Upper lobe of left lung (tissue), 6 donors: ENCODE measurements around the gene GDPGP1. TPM values are rescaled to one million over a fixed set of nuclear protein-coding genes. Genes with fewer than 3 reads are reported as not detected.

Experiments
- ATAC-seq, 2 donors: fragments of 200-7000 bp; cut with Tn5 transposase; one replicate each; pipeline ENCODE4 v1.9.1; 2022; ENCODE audit warnings: mild to moderate bottlenecking in 2 of 2, moderate library complexity in 2 of 2; ENCODE audit not compliant: low FRiP score in 2 of 2
- DNase-seq, 2 donors: peaks; one replicate each; pipeline ENCODE4 v3.0.0-alpha.2; 2019 to 2020
- H3K27ac ChIP-seq, 4 donors: fragments of 200-600 bp; sonication (generic); one replicate each; pipeline ENCODE4 v1.5.1; 2016 to 2019
- H3K27me3 ChIP-seq, 4 donors: fragments of 200-600 bp; sonication (generic); one replicate each; pipeline ENCODE4 v1.5.1; 2017 to 2019
- H3K36me3 ChIP-seq, 4 donors: fragments of 200-600 bp; sonication (generic); one replicate each; pipeline ENCODE4 v1.5.1; 2016 to 2019
- H3K4me1 ChIP-seq, 4 donors: fragments of 200-600 bp; sonication (generic); one replicate each; pipeline ENCODE4 v1.5.1; 2018 to 2019
- H3K4me3 ChIP-seq, 4 donors: fragments of 200-600 bp; sonication (generic); one replicate each; pipeline ENCODE4 v1.5.1; 2017 to 2019; ENCODE audit warnings: mild to moderate bottlenecking in 2 of 4, moderate library complexity in 1 of 4
- H3K9me3 ChIP-seq, 4 donors: fragments of 200-600 bp; sonication (generic); one replicate each; pipeline ENCODE4 v1.5.1; 2018 to 2019
- CTCF ChIP-seq, 6 experiments: fragments of 450-650 bp in 4 of 6; fragments of 200-600 bp in 2 of 6; sonication (generic) in 2 of 6; IDR thresholded peaks; one replicate each; pipeline ENCODE4 v1.5.1; 2016 to 2019; ENCODE audit warnings: antibody characterized with exemption in 6 of 6
- EP300 ChIP-seq, 4 donors: sonication (generic); formaldehyde crosslinking; IDR thresholded peaks; one replicate each; pipeline ENCODE4 v1.5.1; 2017; ENCODE audit warnings: antibody characterized with exemption in 4 of 4, control low read depth in 2 of 4
- POLR2A ChIP-seq, 4 donors: fragments of 450-650 bp; IDR thresholded peaks; one replicate each; pipeline ENCODE4 v1.5.1; 2016 to 2017; ENCODE audit warnings: antibody characterized with exemption in 4 of 4, mild to moderate bottlenecking in 2 of 4
- POLR2AphosphoS5 ChIP-seq, 2 donors: sonication (generic); formaldehyde crosslinking; IDR thresholded peaks; one replicate each; pipeline ENCODE4 v1.5.1; 2017; ENCODE audit warnings: antibody characterized with exemption in 2 of 2
- WGBS, 2 donors: methylation state at CpG; one replicate each; pipeline ENCODE4 v1.1.5; 2017 to 2018; 5-methylcytosine and 5-hydroxymethylcytosine counted together
- total RNA-seq, 6 donors: library from RNA; depleted of rRNA in 4 of 6; stranded (reverse); fragments of >200 nt in 4 of 6; gene quantifications; one replicate each; pipeline versions ENCODE4 v1.1.0 to v1.2.1, GENCODE V29; 2016 to 2021
- donor health status: DM: no; HTN: no; CAD: no; lungs with moderate emphysema.
- donor health status: DM: no; HTN: yes; CAD: no; lungs with severe emphysema.

The GDPGP1 gene
- total RNA-seq, 6 donors from 2014 or later, result 7.2 to 27.2 (median 10.3) TPM

- H3K4me3 ChIP-seq, result no peak overlapping the region
- no peaks in the 10 kb centered on the region for H3K27me3 ChIP-seq
- peak overlapping the region in 3 of 4 donors; percentile 67 to 74 (median 68) for H3K27ac ChIP-seq
- H3K9me3 ChIP-seq, result no peaks in the 10 kb centered on the region
- DNase-seq (peak; percentile 64 to 72), ATAC-seq (peak; percentile 70 to 83)
- peaks cover 30 to 56% (median 47%) of the 10 kb centered on the region in 4 donors for H3K4me1 ChIP-seq
- peaks cover 0 to 4% (median 0%) of the 10 kb centered on the region in 4 donors for H3K36me3 ChIP-seq
- TF ChIP-seq EP300 (IDR thresholded peaks at IDR 0.05) (no peak), CTCF (IDR thresholded peaks at IDR 0.05) (no peak), POLR2AphosphoS5 (IDR thresholded peaks at IDR 0.05) (no peak), POLR2A (IDR thresholded peaks at IDR 0.05) (no peak)
- WGBS, 2 donors, result 4 to 15% methylated on average over 3 to 7 of the region's 7 CpGs
Observed at GRCh38 chr15:90191794-90192509, 42.1 kb upstream of the GDPGP1 start.

GRCh38 chr15:90192961-90193786, 40.8 kb upstream of the GDPGP1 start:
- Histone ChIP-seq H3K9me3 (no peaks in the 10 kb centered on the region), H3K36me3 (peaks cover 0 to 4% (median 0%) of the 10 kb centered on the region in 4 donors), H3K27me3 (no peaks in the 10 kb centered on the region), H3K27ac (peak overlapping the region; percentile 1 to 74 (median 64)), H3K4me1 (peaks cover 30 to 48% (median 40%) of the 10 kb centered on the region in 4 donors), H3K4me3 (no peak overlapping the region)
- DNase-seq, result no peak
- WGBS, 2 donors, result 54 to 63% methylated on average over 11 to 16 of the region's 16 CpGs
- ATAC-seq, result peak in 1 of 2 donors; percentile 47
- TF ChIP-seq CTCF (IDR thresholded peaks at IDR 0.05) (no peak), POLR2AphosphoS5 (IDR thresholded peaks at IDR 0.05) (peak in 1 of 2 donors; percentile 36), EP300 (IDR thresholded peaks at IDR 0.05) (no peak)

- no peak for ATAC-seq
- peaks cover 30 to 39% (median 34%) of the 10 kb centered on the region in 4 donors for H3K4me1 ChIP-seq
- 88 to 90% methylated on average over 2 of the region's 2 CpGs for WGBS, 2 donors
- H3K36me3 ChIP-seq, result peaks cover 0 to 4% (median 0%) of the 10 kb centered on the region in 4 donors
- no peak overlapping the region for H3K27ac ChIP-seq
- H3K9me3 ChIP-seq, result no peaks in the 10 kb centered on the region
- no peak for TF ChIP-seq POLR2A (IDR thresholded peaks at IDR 0.05)
- TF ChIP-seq POLR2AphosphoS5 (IDR thresholded peaks at IDR 0.05), result no peak
- no peak for TF ChIP-seq CTCF (IDR thresholded peaks at IDR 0.05)
- DNase-seq, result no peak
- no peaks in the 10 kb centered on the region for H3K27me3 ChIP-seq
- H3K4me3 ChIP-seq, result no peak overlapping the region
Observed at GRCh38 chr15:90194655-90195054, 39.4 kb upstream of the GDPGP1 start.

GRCh38 chr15:90200534-90201129, 33.4 kb upstream of the GDPGP1 start:
- Histone ChIP-seq H3K4me1 (peaks cover 20 to 40% (median 25%) of the 10 kb centered on the region in 4 donors), H3K4me3 (peak overlapping the region; percentile 67 to 82 (median 73)), H3K27me3 (no peaks in the 10 kb centered on the region), H3K9me3 (no peaks in the 10 kb centered on the region), H3K36me3 (peaks cover 0 to 18% (median 0%) of the 10 kb centered on the region in 4 donors), H3K27ac (peak overlapping the region; percentile 68 to 89 (median 81))
- ATAC-seq, result no peak
- TF ChIP-seq EP300 (IDR thresholded peaks at IDR 0.05), result no peak
- WGBS, 2 donors, result 21 to 25% methylated on average over 21 of the region's 24 CpGs
- DNase-seq, result no peak
